Measurements from ENCODE around the gene MBD5.

Gene MBD5

GRCh38 chr2:148531235-148531634 lies 510.3 kb downstream of the MBD5 start:
- Histone ChIP-seq H3K27me3 (ENCODE audit: insufficient read depth, low read depth) (no peaks in the 10 kb centered on the region), H4K20me1 (ENCODE audit: insufficient read depth) (no peaks in the 10 kb centered on the region), H3K27ac (no peak overlapping the region), H3K4me3 (IDR thresholded peaks at IDR 0.05; ENCODE audit: insufficient read depth, low read depth, low read length) (no peak overlapping the region), H2AFZ (ENCODE audit: low read depth) (no peak overlapping the region), H3K36me3 (ENCODE audit: insufficient read depth) (no peaks in the 10 kb centered on the region), H3K79me2 (ENCODE audit: insufficient read depth, low read depth) (no peaks in the 10 kb centered on the region), H3K4me2 (no peak overlapping the region), H3K9ac (no peak overlapping the region), H3K4me1 (ENCODE audit: low read depth, poor library complexity, severe bottlenecking) (no peaks in the 10 kb centered on the region)
- TF ChIP-seq, protein P1, sequence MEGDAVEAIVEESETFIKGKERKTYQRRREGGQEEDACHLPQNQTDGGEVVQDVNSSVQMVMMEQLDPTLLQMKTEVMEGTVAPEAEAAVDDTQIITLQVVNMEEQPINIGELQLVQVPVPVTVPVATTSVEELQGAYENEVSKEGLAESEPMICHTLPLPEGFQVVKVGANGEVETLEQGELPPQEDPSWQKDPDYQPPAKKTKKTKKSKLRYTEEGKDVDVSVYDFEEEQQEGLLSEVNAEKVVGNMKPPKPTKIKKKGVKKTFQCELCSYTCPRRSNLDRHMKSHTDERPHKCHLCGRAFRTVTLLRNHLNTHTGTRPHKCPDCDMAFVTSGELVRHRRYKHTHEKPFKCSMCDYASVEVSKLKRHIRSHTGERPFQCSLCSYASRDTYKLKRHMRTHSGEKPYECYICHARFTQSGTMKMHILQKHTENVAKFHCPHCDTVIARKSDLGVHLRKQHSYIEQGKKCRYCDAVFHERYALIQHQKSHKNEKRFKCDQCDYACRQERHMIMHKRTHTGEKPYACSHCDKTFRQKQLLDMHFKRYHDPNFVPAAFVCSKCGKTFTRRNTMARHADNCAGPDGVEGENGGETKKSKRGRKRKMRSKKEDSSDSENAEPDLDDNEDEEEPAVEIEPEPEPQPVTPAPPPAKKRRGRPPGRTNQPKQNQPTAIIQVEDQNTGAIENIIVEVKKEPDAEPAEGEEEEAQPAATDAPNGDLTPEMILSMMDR (conservative IDR thresholded peaks at IDR 0.05; ENCODE audit: low read depth, low read length) = no peak

- Histone ChIP-seq H3K27me3 (ENCODE audit: insufficient read depth, low read depth) (no peaks in the 10 kb centered on the region), H3K4me2 (no peak overlapping the region), H3K4me1 (ENCODE audit: low read depth, poor library complexity, severe bottlenecking) (no peaks in the 10 kb centered on the region), H3K27ac (no peak overlapping the region), H3K4me3 (IDR thresholded peaks at IDR 0.05; ENCODE audit: insufficient read depth, low read depth, low read length) (no peak overlapping the region), H3K9ac (no peak overlapping the region), H4K20me1 (ENCODE audit: insufficient read depth) (no peaks in the 10 kb centered on the region), H3K79me2 (ENCODE audit: insufficient read depth, low read depth) (no peaks in the 10 kb centered on the region), H2AFZ (ENCODE audit: low read depth) (no peak overlapping the region), H3K36me3 (ENCODE audit: insufficient read depth) (no peaks in the 10 kb centered on the region)
- TF ChIP-seq, protein P1 (conservative IDR thresholded peaks at IDR 0.05; ENCODE audit: low read depth, low read length) = no peak
Observed at GRCh38 chr2:148531669-148532428, 511.0 kb downstream of the MBD5 start.

DNA sequence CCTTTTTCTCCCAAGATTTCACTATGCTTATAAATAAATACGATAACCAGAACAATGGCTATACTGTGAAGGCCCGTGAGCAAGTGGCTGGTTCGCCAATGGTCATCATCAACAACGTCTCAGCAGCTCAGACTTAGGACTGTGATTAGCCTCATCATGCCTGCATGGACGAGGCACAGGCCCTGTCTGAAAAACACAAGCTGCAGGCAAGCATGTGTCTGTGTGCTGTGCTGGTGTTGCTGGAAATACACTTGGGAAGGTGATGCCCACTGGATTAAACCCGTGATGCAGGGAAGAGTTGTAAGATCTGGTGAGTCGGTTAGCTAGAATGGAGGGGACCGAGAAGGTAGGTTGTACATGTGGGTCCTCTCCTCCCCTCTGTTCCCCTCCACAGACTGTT lies 512.1 kb downstream of the MBD5 start:
- no peaks in the 10 kb centered on the region for H3K36me3 ChIP-seq (ENCODE audit: insufficient read depth)
- no peaks in the 10 kb centered on the region for H3K79me2 ChIP-seq (ENCODE audit: insufficient read depth, low read depth)
- no peaks in the 10 kb centered on the region for H4K20me1 ChIP-seq (ENCODE audit: insufficient read depth)
- no peak overlapping the region for H3K4me2 ChIP-seq
- H3K9ac ChIP-seq = no peak overlapping the region
- no peak overlapping the region for H3K4me3 ChIP-seq (IDR thresholded peaks at IDR 0.05; ENCODE audit: insufficient read depth, low read depth, low read length)
- TF ChIP-seq, protein P1 (conservative IDR thresholded peaks at IDR 0.05; ENCODE audit: low read depth, low read length) = no peak
- H2AFZ ChIP-seq (ENCODE audit: low read depth) = no peak overlapping the region
- no peaks in the 10 kb centered on the region for H3K27me3 ChIP-seq (ENCODE audit: insufficient read depth, low read depth)
- H3K4me1 ChIP-seq (ENCODE audit: low read depth, poor library complexity, severe bottlenecking) = no peaks in the 10 kb centered on the region
- no peak overlapping the region for H3K27ac ChIP-seq

DNA sequence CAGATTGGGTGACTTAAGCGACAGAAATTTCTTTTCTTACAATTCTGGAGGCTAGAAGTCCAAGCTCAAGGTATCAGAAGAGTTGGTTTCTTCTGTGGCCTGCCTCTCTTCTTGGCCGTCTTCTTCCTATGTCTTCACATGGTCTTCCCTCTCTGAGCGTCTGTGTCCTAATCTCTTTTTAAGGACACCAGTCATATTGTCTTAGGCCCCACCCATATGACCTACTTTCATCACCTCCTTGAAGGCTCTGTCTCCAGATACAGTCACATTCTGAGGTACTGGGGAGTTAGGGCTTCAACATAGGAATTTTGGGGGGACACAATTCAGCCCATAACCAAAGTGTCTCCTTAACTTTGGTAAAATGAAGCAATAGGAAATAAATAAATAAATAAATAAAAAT lies 512.8 kb downstream of the MBD5 start:
- TF ChIP-seq, protein P1 (conservative IDR thresholded peaks at IDR 0.05; ENCODE audit: low read depth, low read length) = no peak
- H3K4me3 ChIP-seq (IDR thresholded peaks at IDR 0.05; ENCODE audit: insufficient read depth, low read depth, low read length) = no peak overlapping the region
- no peak overlapping the region for H3K27ac ChIP-seq
- H3K36me3 ChIP-seq (ENCODE audit: insufficient read depth) = no peaks in the 10 kb centered on the region
- no peaks in the 10 kb centered on the region for H3K4me1 ChIP-seq (ENCODE audit: low read depth, poor library complexity, severe bottlenecking)
- H3K79me2 ChIP-seq (ENCODE audit: insufficient read depth, low read depth) = no peaks in the 10 kb centered on the region
- H3K9ac ChIP-seq = no peak overlapping the region
- H3K4me2 ChIP-seq = no peak overlapping the region
- H3K27me3 ChIP-seq (ENCODE audit: insufficient read depth, low read depth) = no peaks in the 10 kb centered on the region
- no peaks in the 10 kb centered on the region for H4K20me1 ChIP-seq (ENCODE audit: insufficient read depth)
- no peak overlapping the region for H2AFZ ChIP-seq (ENCODE audit: low read depth)

Measured in KMS-11 (cell line).